Stimulated activated CD8-positive, alpha-beta memory T cell treated with anti-CD3 and anti-CD28 coated beads, Interleukin-12 subunit alpha, Interleukin-12 subunit beta, amount 100 ng/mL, for 1 hour (primary cell): ENCODE measurements around the gene PXT1.

Experiments
- DNase-seq: peaks from one replicate; pipeline ENCODE4 v3.0.0-alpha.2; 2020; ENCODE audit warnings: low read depth

PXT1 gene

GRCh38 chr6:36387440-36388303 lies 55.0 kb downstream of the PXT1 start, which contains the start of gene ETV7:
ETV7 (minus strand) TSS chr6:36387669; CDS start chr6:36387541, 128 bp downstream.
- no peak for DNase-seq

- DNase-seq, result no peak
These were observed 55.9 kb downstream of the PXT1 start for GRCh38 chr6:36386495-36387439.

- no peak for DNase-seq
These were observed 58.6 kb downstream of the PXT1 start for GRCh38 chr6:36384095-36384494.

- no peak for DNase-seq
These were observed 59.0 kb downstream of the PXT1 start for GRCh38 chr6:36383606-36384005.

- no peak for DNase-seq
These were observed 59.7 kb downstream of the PXT1 start for GRCh38 chr6:36382976-36383375.

GRCh38 chr6:36381502-36382389 lies 60.9 kb downstream of the PXT1 start:
- no peak for DNase-seq

- DNase-seq, result no peak
These were observed 62.5 kb downstream of the PXT1 start for GRCh38 chr6:36380166-36380565.

GRCh38 chr6:36378936-36379335 lies 63.7 kb downstream of the PXT1 start:
- no peak for DNase-seq

- DNase-seq, result no peak
These were observed 64.3 kb downstream of the PXT1 start for GRCh38 chr6:36378243-36378920.

GRCh38 chr6:36377594-36377993 lies 65.1 kb downstream of the PXT1 start:
- DNase-seq, result no peak

GRCh38 chr6:36376742-36377141 lies 65.9 kb downstream of the PXT1 start:
- no peak for DNase-seq

GRCh38 chr6:36376183-36376582 lies 66.5 kb downstream of the PXT1 start:
- no peak for DNase-seq

GRCh38 chr6:36375644-36376155 lies 67.0 kb downstream of the PXT1 start:
- no peak for DNase-seq

- no peak for DNase-seq
These were observed 67.7 kb downstream of the PXT1 start for GRCh38 chr6:36374972-36375371.

GRCh38 chr6:36374194-36374593 lies 68.5 kb downstream of the PXT1 start:
- DNase-seq, result no peak

GRCh38 chr6:36373368-36374019 lies 69.2 kb downstream of the PXT1 start:
- DNase-seq, result no peak

- no peak for DNase-seq
These were observed 70.6 kb downstream of the PXT1 start for GRCh38 chr6:36372088-36372487.

GRCh38 chr6:36371211-36371610 lies 71.4 kb downstream of the PXT1 start:
- no peak for DNase-seq

- no peak for DNase-seq
These were observed 72.0 kb downstream of the PXT1 start for GRCh38 chr6:36370638-36371037.
